Bronchial smooth muscle cell (primary cell): ENCODE data around the gene VAMP1. TPM values are rescaled to one million over a fixed set of nuclear protein-coding genes. Genes with fewer than 3 reads are reported as not detected.

Source experiments
- total RNA-seq: library from RNA; depleted of rRNA; stranded (reverse); fragments of >200 nt; gene quantifications from 2 replicates; pipeline ENCODE4 v1.2.1, GENCODE V29; 2014

The VAMP1 gene
- total RNA-seq, result 17.0 and 18.9 TPM in 2 replicates

GRCh38 chr12:6470375-6471163 is at the start of gene VAMP1:
VAMP1 (minus strand) TSS chr12:6470677; CDS start chr12:6470531, 146 bp downstream.

GRCh38 chr12:6493497-6494257 is 23.2 kb upstream of the VAMP1 start, which contains the start of gene NCAPD2:
NCAPD2 (plus strand) TSS chr12:6494102; CDS start chr12:6495099, 997 bp downstream.

GRCh38 chr12:6492838-6493496 is 22.5 kb upstream of the VAMP1 start, which contains the start of gene MRPL51:
MRPL51 (minus strand) TSS chr12:6493262; CDS start chr12:6493136, 126 bp downstream.

GRCh38 chr12:6451348-6452244 is 18.9 kb downstream of the VAMP1 start, which contains the start of gene TAPBPL:
TAPBPL (plus strand) TSS chr12:6452042; CDS start chr12:6452249, 207 bp downstream.

GRCh38 chr12:6444704-6445688 is 25.5 kb downstream of the VAMP1 start, which contains the start of gene CD27:
CD27 (plus strand) TSS chr12:6444955; CDS start chr12:6445096, 141 bp downstream.

Other genes with a start within 250 kb of the VAMP1 start
- 0.09 and 0.63 TPM in 2 replicates for gene PLEKHG6, start 160.0 kb downstream of the VAMP1 start, total RNA-seq
- 104 and 106 TPM in 2 replicates for gene TNFRSF1A, start 128.6 kb downstream of the VAMP1 start, total RNA-seq
- 0.16 and 0.34 TPM in 2 replicates for gene SCNN1A, start 95.1 kb downstream of the VAMP1 start, total RNA-seq
- 40.0 and 40.4 TPM in 2 replicates for gene LTBR, start 86.5 kb downstream of the VAMP1 start, total RNA-seq
- 0.34 TPM in 1 of 2 replicates, not detected in the other for gene CD27, start 25.7 kb downstream of the VAMP1 start, total RNA-seq
- gene TAPBPL, start 18.6 kb downstream of the VAMP1 start, total RNA-seq, result 11.0 and 15.4 TPM in 2 replicates
- gene MRPL51, start 22.6 kb upstream of the VAMP1 start, total RNA-seq, result 115 and 174 TPM in 2 replicates
- gene NCAPD2, start 23.4 kb upstream of the VAMP1 start, total RNA-seq, result 16.9 and 28.1 TPM in 2 replicates
- gene GAPDH, start 63.8 kb upstream of the VAMP1 start, total RNA-seq, result 6,052 and 6,940 TPM in 2 replicates
- 15.8 and 25.7 TPM in 2 replicates for gene IFFO1, start 85.4 kb upstream of the VAMP1 start, total RNA-seq
- 9.5 and 10.9 TPM in 2 replicates for gene NOP2, start 97.6 kb upstream of the VAMP1 start, total RNA-seq
- 177 and 244 TPM in 2 replicates for gene CHD4, start 136.7 kb upstream of the VAMP1 start, total RNA-seq
- gene LPAR5, start 165.3 kb upstream of the VAMP1 start, total RNA-seq, result not detected in 2 replicates
- 0.16 and 0.34 TPM in 2 replicates for gene ACRBP, start 176.8 kb upstream of the VAMP1 start, total RNA-seq
- gene ING4, start 192.4 kb upstream of the VAMP1 start, total RNA-seq, result 41.0 and 41.6 TPM in 2 replicates
- 9.6 and 10.8 TPM in 2 replicates for gene ZNF384, start 218.7 kb upstream of the VAMP1 start, total RNA-seq
- 0.09 and 0.16 TPM in 2 replicates for gene PIANP, start 230.1 kb upstream of the VAMP1 start, total RNA-seq